SJCRH30 (cell line): ENCODE results near the gene DPP3. TPM values are rescaled to one million over a fixed set of nuclear protein-coding genes. Genes with fewer than 3 reads are reported as not detected.

Source experiments
- DNase-seq, 2 experiments: peaks; one replicate each; pipeline ENCODE4 v3.0.0-alpha.2; 2015 to 2020
- H3K27ac ChIP-seq: fragments of 250-450 bp; sonication (Bioruptor Pico); 2 replicates; pipeline ENCODE4 v1.5.1; 2020; ENCODE audit warnings: mild to moderate bottlenecking, moderate library complexity
- H3K27me3 ChIP-seq: fragments of 250-450 bp; sonication (Bioruptor Pico); 2 replicates; pipeline ENCODE4 v1.5.1; 2020; ENCODE audit warnings: mild to moderate bottlenecking, moderate library complexity
- H3K36me3 ChIP-seq: fragments of 250-450 bp; sonication (Bioruptor Pico); 2 replicates; pipeline ENCODE4 v1.5.1; 2020; ENCODE audit warnings: mild to moderate bottlenecking, moderate library complexity
- H3K4me1 ChIP-seq: fragments of 250-450 bp; sonication (Bioruptor Pico); 2 replicates; pipeline ENCODE4 v1.5.1; 2020; ENCODE audit warnings: mild to moderate bottlenecking, moderate library complexity
- H3K4me3 ChIP-seq: fragments of 250-450 bp; sonication (Bioruptor Pico); 2 replicates; pipeline ENCODE4 v1.5.1; 2020; ENCODE audit warnings: mild to moderate bottlenecking, moderate library complexity
- H3K9me3 ChIP-seq: fragments of 250-450 bp; sonication (Bioruptor Pico); replicated peaks from 2 replicates; pipeline ENCODE4 v1.5.1; 2020; ENCODE audit warnings: mild to moderate bottlenecking, moderate library complexity
- total RNA-seq: library from RNA; depleted of rRNA; stranded (reverse); fragments of >200 nt; shearing (Covaris generic); gene quantifications from 2 replicates; pipeline ENCODE4 v1.2.3, GENCODE V29; 2014

DPP3 gene
- total RNA-seq, 1 experiment from 2014 or later: 30.1 TPM

- DNase-seq: no peak
- no peaks in the 10 kb centered on the region for H3K27me3 ChIP-seq
- H3K9me3 ChIP-seq: no peaks in the 10 kb centered on the region
- no peaks in the 10 kb centered on the region for H3K36me3 ChIP-seq
- no peak overlapping the region for H3K27ac ChIP-seq
- no peak overlapping the region for H3K4me3 ChIP-seq
- H3K4me1 ChIP-seq: peaks cover 22% of the 10 kb centered on the region
Observed at GRCh38 chr11:66488957-66489356, 8.7 kb downstream of the DPP3 start.

GRCh38 chr11:66489636-66490035 lies 9.4 kb downstream of the DPP3 start:
- Histone ChIP-seq H3K9me3 (no peaks in the 10 kb centered on the region), H3K27me3 (no peaks in the 10 kb centered on the region), H3K4me3 (no peak overlapping the region), H3K27ac (no peak overlapping the region), H3K36me3 (no peaks in the 10 kb centered on the region), H3K4me1 (peaks cover 22% of the 10 kb centered on the region)
- DNase-seq: no peak

GRCh38 chr11:66491315-66491935 lies 11.2 kb downstream of the DPP3 start:
- no peaks in the 10 kb centered on the region for H3K36me3 ChIP-seq
- H3K27ac ChIP-seq: no peak overlapping the region
- no peak overlapping the region for H3K4me3 ChIP-seq
- no peaks in the 10 kb centered on the region for H3K27me3 ChIP-seq
- DNase-seq: no peak
- no peaks in the 10 kb centered on the region for H3K9me3 ChIP-seq
- H3K4me1 ChIP-seq: peaks cover 22% of the 10 kb centered on the region

GRCh38 chr11:66492161-66492865 lies 12.1 kb downstream of the DPP3 start:
- no peaks in the 10 kb centered on the region for H3K36me3 ChIP-seq
- no peak overlapping the region for H3K4me3 ChIP-seq

DNA sequence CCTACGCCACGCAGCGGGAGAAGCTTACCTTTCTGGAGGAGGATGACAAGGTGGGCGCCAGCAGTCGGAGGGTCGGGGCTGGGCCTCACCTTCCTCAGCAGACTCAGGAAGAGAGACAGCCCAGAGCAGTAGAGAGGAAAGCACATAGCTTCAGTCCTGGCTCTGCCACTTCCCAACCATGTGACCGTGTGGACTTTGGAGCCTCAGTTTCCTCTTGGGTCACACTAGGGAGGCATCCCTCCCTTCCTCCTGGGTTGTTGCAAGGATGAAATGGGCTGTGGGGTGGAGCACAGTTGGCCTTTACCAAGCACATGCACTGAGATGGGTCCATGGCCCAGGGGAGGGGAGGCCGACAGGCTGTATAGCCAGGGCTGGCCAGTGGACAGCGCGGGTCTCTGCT lies 12.9 kb downstream of the DPP3 start:
- no peaks in the 10 kb centered on the region for H3K36me3 ChIP-seq
- no peaks in the 10 kb centered on the region for H3K9me3 ChIP-seq

More at GRCh38 chr11:66492161-66492865, 12.1 kb downstream of the DPP3 start:
- Histone ChIP-seq H3K4me1 (peaks cover 22% of the 10 kb centered on the region), H3K27me3 (no peaks in the 10 kb centered on the region), H3K9me3 (no peaks in the 10 kb centered on the region), H3K27ac (no peak overlapping the region)
- peak; percentile 78 for DNase-seq

DNA sequence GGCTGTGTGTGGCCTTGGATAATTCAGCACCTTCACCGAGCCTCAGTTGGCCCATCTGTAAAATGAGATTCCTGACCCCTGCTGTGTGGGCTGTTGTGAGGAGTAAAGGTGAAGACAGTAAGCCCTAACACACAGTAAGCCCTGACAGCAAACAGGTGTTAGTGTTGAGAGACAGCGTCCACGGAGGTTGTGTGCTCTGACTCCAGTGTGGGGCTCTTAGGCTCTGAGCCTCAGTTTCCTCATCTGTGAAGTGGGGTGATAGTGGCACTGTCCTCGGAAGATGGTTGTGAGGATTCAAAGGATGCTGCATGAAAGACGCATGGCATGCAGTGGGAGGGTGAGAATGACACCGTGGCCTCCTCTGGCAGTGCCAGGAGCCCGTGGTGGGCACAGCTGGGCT lies 14.2 kb downstream of the DPP3 start:
- H3K27me3 ChIP-seq: no peaks in the 10 kb centered on the region
- H3K36me3 ChIP-seq: no peaks in the 10 kb centered on the region

More for the DNA sequence above, 12.9 kb downstream of the DPP3 start:
- no peak overlapping the region for H3K27ac ChIP-seq
- DNase-seq: no peak
- no peaks in the 10 kb centered on the region for H3K27me3 ChIP-seq
- H3K4me1 ChIP-seq: peaks cover 22% of the 10 kb centered on the region
- H3K4me3 ChIP-seq: no peak overlapping the region

DNA sequence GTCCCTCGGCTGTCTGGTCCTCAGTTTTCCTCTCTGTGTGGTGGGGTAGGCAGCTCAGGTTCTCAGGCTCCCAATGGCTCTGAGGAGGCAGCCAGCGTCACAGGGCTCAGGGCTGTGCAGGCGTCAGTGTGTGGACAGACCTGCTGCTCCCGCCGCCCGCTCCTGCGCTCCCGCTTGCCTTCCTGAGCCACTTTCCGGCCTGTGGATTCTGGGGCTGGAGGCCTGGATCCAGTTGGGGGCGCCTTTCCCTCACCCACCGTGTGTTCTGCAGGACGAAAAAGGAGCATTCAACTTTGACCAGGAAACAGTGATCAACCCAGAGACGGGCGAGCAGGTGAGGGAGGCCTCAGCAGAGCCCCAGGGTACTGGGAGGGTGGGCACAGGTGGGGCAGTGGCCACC lies 14.7 kb downstream of the DPP3 start:
- Histone ChIP-seq H3K27ac (no peak overlapping the region), H3K36me3 (no peaks in the 10 kb centered on the region), H3K4me3 (no peak overlapping the region), H3K9me3 (no peaks in the 10 kb centered on the region), H3K4me1 (peaks cover 22% of the 10 kb centered on the region), H3K27me3 (no peaks in the 10 kb centered on the region)
- DNase-seq: no peak

More for the DNA sequence above, 14.2 kb downstream of the DPP3 start:
- no peak overlapping the region for H3K4me3 ChIP-seq
- DNase-seq: no peak
- H3K4me1 ChIP-seq: peaks cover 22% of the 10 kb centered on the region
- H3K9me3 ChIP-seq: no peaks in the 10 kb centered on the region
- no peak overlapping the region for H3K27ac ChIP-seq

- no peak for DNase-seq
- Histone ChIP-seq H3K4me3 (no peak overlapping the region), H3K36me3 (no peaks in the 10 kb centered on the region)
Observed at GRCh38 chr11:66495401-66495854, 15.2 kb downstream of the DPP3 start.

DNA sequence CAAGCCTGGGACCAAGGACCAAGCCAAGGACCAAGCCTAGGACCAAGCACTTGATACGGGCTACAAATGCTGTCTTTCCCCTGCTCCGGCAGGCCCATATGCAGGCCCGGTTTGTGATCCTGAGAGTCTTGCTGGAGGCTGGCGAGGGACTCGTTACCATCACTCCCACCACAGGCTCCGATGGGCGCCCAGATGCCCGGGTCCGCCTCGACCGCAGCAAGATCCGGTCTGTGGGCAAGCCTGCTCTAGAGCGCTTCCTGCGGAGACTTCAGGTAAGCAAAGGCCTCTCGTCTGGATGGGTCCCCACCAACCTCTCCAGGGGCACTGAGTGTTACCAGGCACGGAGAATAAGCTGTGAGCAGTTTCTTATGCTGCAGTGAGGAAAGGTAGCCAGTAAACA lies 17.0 kb downstream of the DPP3 start:
- Histone ChIP-seq H3K4me3 (no peak overlapping the region), H3K9me3 (no peaks in the 10 kb centered on the region), H3K27ac (no peak overlapping the region), H3K4me1 (peaks cover 14% of the 10 kb centered on the region), H3K36me3 (no peaks in the 10 kb centered on the region), H3K27me3 (no peaks in the 10 kb centered on the region)
- no peak for DNase-seq

More at GRCh38 chr11:66495401-66495854, 15.2 kb downstream of the DPP3 start:
- Histone ChIP-seq H3K9me3 (no peaks in the 10 kb centered on the region), H3K27ac (no peak overlapping the region), H3K4me1 (peaks cover 22% of the 10 kb centered on the region), H3K27me3 (no peaks in the 10 kb centered on the region)

DNA sequence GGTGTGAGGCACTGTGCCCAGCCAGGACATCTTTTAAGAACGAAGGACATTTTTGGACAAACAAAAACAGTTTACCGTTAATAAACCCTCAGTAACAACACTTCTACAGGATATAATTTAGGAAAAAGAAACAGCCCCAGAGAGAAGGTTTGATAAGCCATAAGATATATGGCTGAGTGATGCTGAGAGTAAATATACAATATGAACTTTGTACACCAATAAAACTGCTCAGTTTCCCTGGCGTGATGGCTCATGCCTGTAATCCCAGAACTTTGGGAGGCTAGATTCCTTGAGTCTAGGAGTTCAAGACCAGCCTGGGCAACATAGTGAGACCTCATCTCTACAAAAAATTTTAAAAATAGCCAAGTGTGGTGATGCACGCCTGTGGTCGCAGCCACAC lies 18.3 kb downstream of the DPP3 start:
- H3K4me3 ChIP-seq: no peak overlapping the region
- DNase-seq: no peak

DNA sequence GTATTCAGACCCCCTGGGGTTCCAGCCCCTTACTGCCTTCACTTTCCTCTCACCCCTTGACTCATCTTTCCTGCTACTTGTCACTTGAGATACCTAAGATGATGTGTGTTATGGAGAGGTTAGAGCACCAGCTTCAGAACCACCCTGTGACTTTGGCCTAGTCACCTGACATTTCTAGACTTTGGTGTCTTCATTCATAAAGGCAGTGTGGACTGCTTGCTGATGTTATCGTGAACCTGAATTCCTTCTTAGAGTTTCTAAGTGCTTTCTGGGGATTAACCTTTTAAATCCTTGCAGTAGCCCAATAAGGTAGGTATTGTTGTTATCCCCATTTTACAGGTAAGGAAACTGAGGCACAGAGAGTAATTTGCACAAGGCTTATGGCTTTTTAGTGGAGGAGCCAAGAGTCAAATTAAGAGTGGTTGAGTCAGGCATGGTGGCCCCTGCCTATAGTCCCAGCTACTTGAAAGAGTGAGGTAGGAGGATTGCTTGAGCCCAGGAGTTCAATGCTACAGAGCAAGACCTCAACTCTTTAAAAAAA lies 25.1 kb downstream of the DPP3 start:
- Histone ChIP-seq H3K36me3 (no peaks in the 10 kb centered on the region), H3K4me1 (no peaks in the 10 kb centered on the region), H3K27me3 (no peaks in the 10 kb centered on the region), H3K9me3 (no peaks in the 10 kb centered on the region), H3K4me3 (no peak overlapping the region), H3K27ac (no peak overlapping the region)
- no peak for DNase-seq

More for the DNA sequence above, 18.3 kb downstream of the DPP3 start:
- no peaks in the 10 kb centered on the region for H3K36me3 ChIP-seq
- no peaks in the 10 kb centered on the region for H3K9me3 ChIP-seq
- peaks cover 1% of the 10 kb centered on the region; the same call in 1 of the 2 replicates for H3K4me1 ChIP-seq
- no peak overlapping the region for H3K27ac ChIP-seq
- no peaks in the 10 kb centered on the region for H3K27me3 ChIP-seq

DNA sequence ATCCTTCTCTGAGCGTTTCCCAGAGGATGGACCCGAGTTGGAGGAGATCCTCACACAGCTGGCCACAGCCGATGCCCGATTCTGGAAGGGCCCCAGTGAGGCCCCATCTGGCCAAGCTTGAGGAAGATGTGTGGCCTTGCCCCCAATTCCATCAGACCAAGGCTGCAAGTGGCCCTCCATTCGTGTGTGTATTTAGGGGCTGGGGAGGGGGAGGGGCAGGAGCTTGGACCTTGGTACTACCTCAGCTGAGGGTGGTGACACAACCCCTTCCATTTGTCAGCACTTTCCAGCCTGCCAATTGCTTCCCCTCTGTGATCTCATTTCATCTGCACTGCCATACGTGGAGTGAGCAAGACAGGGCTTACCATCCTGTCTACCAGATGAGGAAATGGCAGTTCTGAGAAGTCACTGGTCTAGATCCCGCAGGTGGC lies 28.9 kb downstream of the DPP3 start:
- peaks cover 3% of the 10 kb centered on the region; the same call in 1 of the 2 replicates for H3K4me1 ChIP-seq
- H3K9me3 ChIP-seq: no peaks in the 10 kb centered on the region
- H3K4me3 ChIP-seq: no peak overlapping the region
- no peaks in the 10 kb centered on the region for H3K36me3 ChIP-seq
- H3K27me3 ChIP-seq: no peaks in the 10 kb centered on the region
- no peak overlapping the region for H3K27ac ChIP-seq
- DNase-seq: no peak

GRCh38 chr11:66510271-66510989 lies 30.2 kb downstream of the DPP3 start, which contains the start of gene BBS1:
Gene BBS1, plus strand, starts transcription at chr11:66510635. Its CDS starts 25 bp downstream, at chr11:66510660.
- H3K27me3 ChIP-seq: no peaks in the 10 kb centered on the region
- H3K27ac ChIP-seq: peak within 1 kb of the TSS; percentile 21
- peak within 1 kb of the TSS; percentile 89 for H3K4me3 ChIP-seq
- no peaks in the 10 kb centered on the region for H3K9me3 ChIP-seq
- peak; percentile 84 to 86 for DNase-seq
- H3K36me3 ChIP-seq: no peaks in the 10 kb centered on the region
- peaks cover 3% of the 10 kb centered on the region; the same call in 1 of the 2 replicates for H3K4me1 ChIP-seq

GRCh38 chr11:66510990-66511339 lies 30.7 kb downstream of the DPP3 start:
- H3K27ac ChIP-seq: 0 out of 2 replicates have a peak overlapping the region, but pooled peaks have one; percentile 21

DNA sequence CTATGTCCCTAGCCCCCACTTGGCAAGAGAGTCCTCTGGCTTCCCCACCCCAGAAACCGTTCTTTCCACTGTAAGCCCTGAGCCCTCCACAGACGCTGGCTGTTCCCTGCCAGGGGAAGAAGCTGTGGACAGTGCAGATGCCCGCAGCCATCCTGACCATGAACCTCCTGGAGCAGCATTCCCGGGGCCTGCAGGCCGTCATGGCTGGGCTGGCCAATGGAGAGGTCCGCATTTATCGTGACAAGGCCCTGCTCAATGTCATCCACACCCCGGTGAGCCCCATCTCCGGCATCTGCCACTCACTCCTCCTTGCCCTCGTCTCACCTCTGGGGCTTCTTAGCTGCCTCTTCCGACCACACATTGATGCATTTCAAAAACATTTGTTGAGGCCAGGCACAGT lies 43.4 kb downstream of the DPP3 start:
- DNase-seq: no peak

More at GRCh38 chr11:66510990-66511339, 30.7 kb downstream of the DPP3 start:
- H3K4me3 ChIP-seq: peak overlapping the region; percentile 89
- H3K36me3 ChIP-seq: no peaks in the 10 kb centered on the region
- H3K9me3 ChIP-seq: no peaks in the 10 kb centered on the region
- H3K27me3 ChIP-seq: no peaks in the 10 kb centered on the region
- H3K4me1 ChIP-seq: peaks cover 3% of the 10 kb centered on the region; the same call in 1 of the 2 replicates
- no peak for DNase-seq

More for the DNA sequence above, 43.4 kb downstream of the DPP3 start:
- H3K4me3 ChIP-seq: no peak overlapping the region
- H3K27ac ChIP-seq: no peak overlapping the region
- H3K9me3 ChIP-seq: no peaks in the 10 kb centered on the region
- H3K4me1 ChIP-seq: no peaks in the 10 kb centered on the region
- no peaks in the 10 kb centered on the region for H3K27me3 ChIP-seq
- H3K36me3 ChIP-seq: no peaks in the 10 kb centered on the region
